ENCODE results near the gene HTR3D.

- TF ChIP-seq CTCF (IDR thresholded peaks at IDR 0.05 in 2 of 3, conservative IDR thresholded peaks at IDR 0.05 in 1 of 3; ENCODE audit: control insufficient read depth in 2 of 3, extremely low read depth in 1 of 3, insufficient read depth in 1 of 3, low read depth in 3 of 3, low read length in 3 of 3) (no peak), TAF1 (IDR thresholded peaks at IDR 0.05; ENCODE audit: borderline replicate concordance, low read depth, low read length) (no peak), ZZZ3 (IDR thresholded peaks at IDR 0.05; ENCODE audit: control insufficient read depth, insufficient read length, low read depth) (no peak), SIN3A (IDR thresholded peaks at IDR 0.05; ENCODE audit: low read depth, low read length) (no peak), REST (IDR thresholded peaks at IDR 0.05; ENCODE audit: low read depth, low read length) (no peak), MAX (IDR thresholded peaks at IDR 0.05; ENCODE audit: low read depth, low read length) (no peak), POLR2A (IDR thresholded peaks at IDR 0.05; ENCODE audit: low read depth, low read length) (no peak), ZBTB40 (IDR thresholded peaks at IDR 0.05; ENCODE audit: borderline replicate concordance) (no peak), IRF3 (IDR thresholded peaks at IDR 0.05) (no peak), PRDM15 (CRISPR knock-in tag; IDR thresholded peaks at IDR 0.05) (no peak), GABPA (IDR thresholded peaks at IDR 0.05; ENCODE audit: low read depth) (no peak), CEBPB (IDR thresholded peaks at IDR 0.05; ENCODE audit: borderline replicate concordance in 1 of 2, low read depth in 2 of 2, low read length in 2 of 2) (no peak)
Measured at GRCh38 chr3:183981990-183982644, 49.4 kb upstream of the HTR3D start.
